SH-SY5Y (cell line): ENCODE data around the gene ZBTB7C.

Experiments used
- GATA2 ChIP-seq: IDR thresholded peaks from 2 replicates; pipeline ENCODE4 v1.6.1; 2011; ENCODE audit warnings: mild to moderate bottlenecking, low read depth, low read length
- GATA3 ChIP-seq: IDR thresholded peaks from 2 replicates; pipeline ENCODE4 v1.6.1; 2011; ENCODE audit warnings: low read depth, mild to moderate bottlenecking, low read length, moderate library complexity

GRCh38 chr18:48408111-48408726 is 964 bp downstream of the ZBTB7C start:
- TF ChIP-seq GATA2, result peak; percentile 95
- peak; percentile 59; the same call in 1 of the 2 replicates for TF ChIP-seq GATA3
